Gastroesophageal sphincter (tissue), 4 donors: ENCODE results near the gene SLC19A3. TPM values are rescaled to one million over a fixed set of nuclear protein-coding genes. Genes with fewer than 3 reads are reported as not detected.
"Not testable (repeated sequence)": the region's sequence is repeated elsewhere in the genome, so short reads cannot be mapped to it uniquely, and the experiment has no call there.

Source experiments
- ATAC-seq: fragments of 150-250 bp; one replicate; pipeline ENCODE4 v1.9.1; 2016; ENCODE audit warnings: mild to moderate bottlenecking, moderate library complexity
- H3K27ac ChIP-seq, 4 donors: fragments of 200-600 bp; sonication (generic) in 3 of 4; 1 replicate in 3 of 4; 2 replicates in 1 of 4; pipeline ENCODE4 v1.5.1; 2016 to 2019
- H3K27me3 ChIP-seq: fragments of 200-600 bp; sonication (generic); one replicate; pipeline ENCODE4 v1.5.1; 2019
- H3K36me3 ChIP-seq, 2 donors: fragments of 200-600 bp; sonication (generic); one replicate each; pipeline ENCODE4 v1.5.1; 2019; ENCODE audit warnings: control low read depth in 1 of 2
- H3K4me1 ChIP-seq, 3 donors: fragments of 200-600 bp; sonication (generic); 1 replicate in 2 of 3; 2 replicates in 1 of 3; pipeline ENCODE4 v1.5.1; 2016 to 2019; ENCODE audit warnings: control low read depth in 2 of 3
- H3K4me3 ChIP-seq, 2 donors: fragments of 200-600 bp; sonication (generic); one replicate each; pipeline ENCODE4 v1.5.1; 2019; ENCODE audit warnings: mild to moderate bottlenecking in 1 of 2, moderate library complexity in 1 of 2
- H3K9me3 ChIP-seq, 3 donors: fragments of 200-600 bp; sonication (generic); one replicate each; pipeline ENCODE4 v1.5.1; 2017 to 2019; ENCODE audit warnings: control low read depth in 2 of 3
- EP300 ChIP-seq: sonication (generic); formaldehyde crosslinking; IDR thresholded peaks from one replicate; pipeline ENCODE4 v1.6.1; 2017; ENCODE audit warnings: antibody characterized with exemption, mild to moderate bottlenecking
- POLR2A ChIP-seq, 2 donors: fragments of 450-650 bp; IDR thresholded peaks; one replicate each; pipeline ENCODE4 v1.6.1; 2017; ENCODE audit warnings: antibody characterized with exemption in 2 of 2, mild to moderate bottlenecking in 2 of 2, moderate library complexity in 1 of 2
- POLR2AphosphoS5 ChIP-seq: sonication (generic); formaldehyde crosslinking; IDR thresholded peaks from one replicate; pipeline ENCODE4 v1.6.1; 2017; ENCODE audit warnings: antibody characterized with exemption
- WGBS, 2 donors: methylation state at CpG; one replicate each; pipeline ENCODE4 v1.1.5; 2018; ENCODE audit warnings: low coverage in 1 of 2; 5-methylcytosine and 5-hydroxymethylcytosine counted together
- total RNA-seq, 4 donors: library from RNA; depleted of rRNA; stranded (reverse); fragments of >200 nt; gene quantifications; one replicate each; pipeline ENCODE4 v1.1.0, GENCODE V29; 2016
- TF ChIP-seq, protein P1 (sequence below), 4 experiments: fragments of 200-600 bp in 2 of 4; fragments of 450-650 bp in 2 of 4; sonication (generic) in 1 of 4; IDR thresholded peaks; one replicate each; pipeline ENCODE4 v1.5.1; 2017 to 2019; ENCODE audit warnings: antibody characterized with exemption in 4 of 4, mild to moderate bottlenecking in 2 of 4, moderate library complexity in 2 of 4

SLC19A3 gene
- total RNA-seq, 4 donors from 2014 or later = 0.69 to 3.5 (median 1.8) TPM; not detected in 1

DNA sequence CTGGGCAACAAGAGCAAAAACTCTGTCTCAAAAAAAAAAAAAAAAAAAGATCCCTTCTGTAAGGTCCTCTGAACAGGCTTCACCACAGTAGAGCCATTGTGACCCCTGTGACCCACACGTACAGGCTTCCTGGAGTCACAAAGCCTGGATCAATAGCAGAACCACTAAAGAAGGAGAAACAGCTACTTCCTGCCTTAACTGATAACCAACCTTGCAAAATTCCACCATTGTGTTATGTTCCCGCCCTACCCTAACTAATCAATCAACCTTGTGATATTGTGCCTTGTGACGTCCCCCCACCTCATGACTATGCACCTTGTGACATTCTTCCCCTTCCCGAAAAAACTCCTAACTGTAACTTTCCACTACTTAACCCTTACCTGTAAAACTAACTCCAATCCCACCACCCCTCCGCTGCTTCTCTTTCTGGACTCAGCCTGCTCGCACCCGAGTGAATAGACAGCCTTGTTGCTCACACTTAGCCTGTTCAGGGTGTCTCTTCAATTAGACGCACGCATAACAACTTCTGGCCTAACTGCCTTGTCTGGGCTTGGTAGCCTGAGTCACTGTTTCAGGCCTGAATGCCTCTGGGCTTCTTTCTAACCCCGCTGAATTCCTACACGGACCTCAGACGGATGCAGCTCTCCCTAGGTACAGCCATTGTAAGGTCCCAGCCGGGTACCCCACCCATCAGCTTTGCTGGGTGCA lies 41.7 kb upstream of the SLC19A3 start:
- Histone ChIP-seq H3K4me3 (no peak overlapping the region), H3K27ac (no peak overlapping the region), H3K4me1 (no peaks in the 10 kb centered on the region), H3K27me3 (no peaks in the 10 kb centered on the region), H3K36me3 (no peaks in the 10 kb centered on the region), H3K9me3 (no peaks in the 10 kb centered on the region)
- no peak for ATAC-seq
- WGBS, 2 donors = 77 to 79% methylated on average over 13 of the region's 13 CpGs
- TF ChIP-seq POLR2A (IDR thresholded peaks at IDR 0.05) (no peak), EP300 (no peak), POLR2AphosphoS5 (no peak)
- TF ChIP-seq, protein P1, sequence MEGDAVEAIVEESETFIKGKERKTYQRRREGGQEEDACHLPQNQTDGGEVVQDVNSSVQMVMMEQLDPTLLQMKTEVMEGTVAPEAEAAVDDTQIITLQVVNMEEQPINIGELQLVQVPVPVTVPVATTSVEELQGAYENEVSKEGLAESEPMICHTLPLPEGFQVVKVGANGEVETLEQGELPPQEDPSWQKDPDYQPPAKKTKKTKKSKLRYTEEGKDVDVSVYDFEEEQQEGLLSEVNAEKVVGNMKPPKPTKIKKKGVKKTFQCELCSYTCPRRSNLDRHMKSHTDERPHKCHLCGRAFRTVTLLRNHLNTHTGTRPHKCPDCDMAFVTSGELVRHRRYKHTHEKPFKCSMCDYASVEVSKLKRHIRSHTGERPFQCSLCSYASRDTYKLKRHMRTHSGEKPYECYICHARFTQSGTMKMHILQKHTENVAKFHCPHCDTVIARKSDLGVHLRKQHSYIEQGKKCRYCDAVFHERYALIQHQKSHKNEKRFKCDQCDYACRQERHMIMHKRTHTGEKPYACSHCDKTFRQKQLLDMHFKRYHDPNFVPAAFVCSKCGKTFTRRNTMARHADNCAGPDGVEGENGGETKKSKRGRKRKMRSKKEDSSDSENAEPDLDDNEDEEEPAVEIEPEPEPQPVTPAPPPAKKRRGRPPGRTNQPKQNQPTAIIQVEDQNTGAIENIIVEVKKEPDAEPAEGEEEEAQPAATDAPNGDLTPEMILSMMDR (IDR thresholded peaks at IDR 0.05) = no peak

DNA sequence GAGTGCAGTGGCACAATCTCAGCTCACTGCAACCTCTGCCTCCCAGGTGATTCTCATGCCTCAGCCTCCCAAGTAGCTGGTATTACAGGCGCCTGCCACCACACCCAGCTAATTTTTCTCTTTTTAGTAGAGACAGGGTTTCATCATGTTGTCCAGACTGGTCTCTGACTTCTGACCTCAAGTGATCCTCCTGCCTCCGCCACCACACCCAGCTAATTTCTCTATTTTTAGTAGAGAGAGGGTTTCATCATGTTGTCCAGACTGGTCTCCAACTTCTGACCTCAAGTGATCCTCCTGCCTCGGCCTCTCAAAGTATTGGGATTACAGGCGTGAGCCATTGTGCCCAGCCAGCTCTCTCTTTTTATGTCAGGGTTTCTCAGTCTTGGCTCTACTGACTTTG lies 38.4 kb upstream of the SLC19A3 start:
- not testable (repeated sequence) for H3K4me1 ChIP-seq, ATAC-seq, H3K27ac ChIP-seq, H3K27me3 ChIP-seq, H3K9me3 ChIP-seq, H3K4me3 ChIP-seq, H3K36me3 ChIP-seq
- 60 to 75% methylated on average over 4 of the region's 4 CpGs for WGBS, 2 donors

DNA sequence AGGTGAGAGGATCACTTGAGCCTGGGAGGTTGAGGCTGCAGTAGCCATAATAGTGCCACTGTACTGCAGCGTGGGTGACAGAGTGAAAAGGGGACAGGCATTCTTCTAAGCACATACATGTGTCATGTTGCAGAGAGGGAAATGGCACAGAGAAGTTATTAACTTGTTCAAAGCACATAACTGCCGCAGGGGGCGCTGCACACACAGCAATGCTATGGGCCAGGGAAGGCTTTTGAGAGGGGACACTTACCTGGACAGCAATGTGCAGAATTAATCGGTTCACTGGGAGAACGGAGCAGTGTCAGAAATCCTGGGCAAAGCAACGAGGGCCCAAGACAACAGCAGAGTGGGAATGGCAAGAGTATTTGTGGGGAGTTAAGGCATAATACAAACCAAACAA lies 30.3 kb upstream of the SLC19A3 start:
- H3K9me3 ChIP-seq = no peaks in the 10 kb centered on the region
- 47% methylated on average over 5 of the region's 6 CpGs for WGBS, 2 donors
- peaks cover 8% of the 10 kb centered on the region for H3K27me3 ChIP-seq
- H3K4me1 ChIP-seq = no peaks in the 10 kb centered on the region
- no peak overlapping the region for H3K27ac ChIP-seq
- no peak for ATAC-seq
- TF ChIP-seq, protein P1 (IDR thresholded peaks at IDR 0.05) = no peak
- TF ChIP-seq EP300 = no peak
- no peak for TF ChIP-seq POLR2AphosphoS5
- no peak for TF ChIP-seq POLR2A (IDR thresholded peaks at IDR 0.05)
- H3K4me3 ChIP-seq = no peak overlapping the region
- no peaks in the 10 kb centered on the region for H3K36me3 ChIP-seq

DNA sequence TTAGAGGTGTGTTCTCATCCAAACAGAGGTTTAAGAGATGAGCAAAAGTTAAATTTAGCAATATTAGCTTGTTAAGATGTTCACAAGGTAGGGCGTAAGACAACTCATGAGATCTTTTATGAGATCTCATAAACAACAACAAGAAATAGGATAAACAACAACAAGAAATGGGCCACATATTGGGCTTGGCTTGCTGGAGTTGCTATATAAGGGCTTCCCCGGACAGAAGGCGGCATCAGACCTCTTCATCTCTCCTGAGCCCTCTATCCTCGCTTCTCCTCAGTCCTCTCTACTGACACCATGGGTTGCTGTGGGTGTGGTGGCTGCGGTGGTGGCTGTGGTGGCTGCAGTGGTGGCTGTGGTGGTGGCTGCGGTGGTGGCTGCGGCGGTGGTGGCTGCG lies 27.8 kb upstream of the SLC19A3 start, which contains the start of gene SCYGR8:
SCYGR8 (plus strand) TSS at position 301 of the 400 bp plus-strand sequence; CDS start at position 301, 0 bp downstream.
- no peak within 1 kb of the TSS for H3K27ac ChIP-seq
- no peak within 1 kb of the TSS for H3K4me3 ChIP-seq
- peaks cover 8% of the 10 kb centered on the region for H3K27me3 ChIP-seq
- ATAC-seq = no peak
- H3K9me3 ChIP-seq = no peaks in the 10 kb centered on the region
- no peaks in the 10 kb centered on the region for H3K4me1 ChIP-seq
- WGBS, 2 donors = 95 to 100% methylated on average over 1 to 3 of the region's 9 CpGs
- H3K36me3 ChIP-seq = no peaks in the 10 kb centered on the region
- TF ChIP-seq POLR2A (IDR thresholded peaks at IDR 0.05) = no peak
- TF ChIP-seq, protein P1 (IDR thresholded peaks at IDR 0.05) = no peak
- TF ChIP-seq POLR2AphosphoS5 = no peak
- no peak for TF ChIP-seq EP300

DNA sequence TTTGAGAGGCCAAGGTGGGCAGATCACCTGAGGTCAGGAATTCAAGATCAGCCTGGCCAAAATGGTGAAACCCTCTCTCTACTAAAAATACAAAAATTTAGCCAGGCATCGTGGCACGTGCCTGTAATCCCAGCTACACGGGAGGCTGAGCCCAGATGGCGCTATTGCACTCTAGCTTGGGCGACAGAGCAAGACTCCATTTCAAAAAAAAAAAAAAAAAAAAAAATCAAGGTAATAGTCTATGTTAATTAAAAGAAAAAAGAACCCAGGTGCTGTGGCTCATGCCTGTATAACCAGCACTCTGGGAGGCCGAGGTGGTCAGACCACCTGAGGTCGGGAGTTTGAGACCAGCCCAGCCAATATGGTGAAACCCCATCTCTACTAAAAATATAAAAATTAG lies 22.9 kb upstream of the SLC19A3 start:
- 60 to 69% methylated on average over 4 to 6 of the region's 7 CpGs for WGBS, 2 donors
- not testable (repeated sequence) for H3K36me3 ChIP-seq, ATAC-seq, H3K27ac ChIP-seq, H3K9me3 ChIP-seq, H3K27me3 ChIP-seq, H3K4me1 ChIP-seq, H3K4me3 ChIP-seq

DNA sequence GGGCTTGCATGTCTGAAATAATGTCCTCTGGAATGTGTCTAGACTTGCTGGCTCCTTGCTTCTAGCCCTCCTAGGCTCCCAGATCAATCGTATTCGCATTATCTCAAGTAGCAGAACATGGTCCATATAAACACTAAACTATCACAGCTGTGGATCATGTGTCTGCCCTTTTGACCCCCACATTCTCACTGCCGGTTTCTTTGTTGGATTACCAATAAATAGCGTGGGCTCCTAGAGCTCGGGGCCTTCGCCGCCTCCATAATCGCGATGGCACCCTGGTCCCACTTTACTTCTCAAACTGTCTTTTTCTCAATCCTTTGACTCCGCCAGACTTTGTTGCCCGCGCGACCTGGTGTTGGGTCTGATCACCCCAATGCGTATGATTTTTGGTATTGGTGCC lies 21.5 kb upstream of the SLC19A3 start:
- Histone ChIP-seq H3K27me3 (no peaks in the 10 kb centered on the region), H3K36me3 (no peaks in the 10 kb centered on the region), H3K27ac (no peak overlapping the region), H3K4me3 (no peak overlapping the region), H3K4me1 (no peaks in the 10 kb centered on the region), H3K9me3 (no peaks in the 10 kb centered on the region)
- WGBS, 2 donors = 31 to 69% methylated on average over 4 to 14 of the region's 14 CpGs
- no peak for TF ChIP-seq POLR2A (IDR thresholded peaks at IDR 0.05)
- no peak for TF ChIP-seq POLR2AphosphoS5
- no peak for TF ChIP-seq EP300
- TF ChIP-seq, protein P1 (IDR thresholded peaks at IDR 0.05) = no peak
- no peak for ATAC-seq
